Panc1 (cell line): ENCODE data around the gene ARFGAP1. TPM values are rescaled to one million over a fixed set of nuclear protein-coding genes. Genes with fewer than 3 reads are reported as not detected.

Source experiments
- ATAC-seq: fragments of 200-7000 bp; cut with Tn5 transposase; 2 replicates; pipeline ENCODE4 v1.9.1; 2020; ENCODE audit warnings: mild to moderate bottlenecking, moderate library complexity
- BruUV-seq: library from RNA; stranded (reverse); fragments of 400-500 nt; replicated peaks from 2 replicates; lab custom pipeline; 2021; lab: Mats Ljungman, UMichigan
- CTCF ChIA-PET: fragments of 300-600 bp; sonication (Branson Sonifier 250); formaldehyde crosslinking; loops from one replicate; lab custom pipeline; 2022; ENCODE audit warnings: antibody characterized with exemption; lab: Charles Lee
- POLR2A ChIA-PET: fragments of 300-600 bp; sonication (Branson Sonifier 250); formaldehyde crosslinking; loops from one replicate; lab custom pipeline; 2022; ENCODE audit warnings: antibody characterized with exemption; lab: Charles Lee
- DNase-seq: peaks from one replicate; pipeline ENCODE4 v3.0.0-alpha.2; 2010; ENCODE audit warnings: low read depth, low spot score
- H3K27ac ChIP-seq: 2 replicates; pipeline ENCODE4 v1.5.1; 2011; ENCODE audit warnings: mild to moderate bottlenecking, low read length, inconsistent platforms
- H3K27me3 ChIP-seq: fragments of 200-500 bp; sonication (Bioruptor generic); 2 replicates; pipeline ENCODE4 v1.6.0; 2014; ENCODE audit warnings: low read length, inconsistent platforms; ENCODE audit not compliant: control insufficient read depth, insufficient read depth
- H3K36me3 ChIP-seq: fragments of 200-500 bp; sonication (Bioruptor generic); 2 replicates; pipeline ENCODE4 v1.5.1; 2014; ENCODE audit warnings: inconsistent platforms, mild to moderate bottlenecking, low read length, moderate library complexity; ENCODE audit not compliant: control insufficient read depth, insufficient read depth
- H3K4me1 ChIP-seq: 2 replicates; pipeline ENCODE4 v1.5.1; 2011; ENCODE audit warnings: inconsistent platforms, mild to moderate bottlenecking, low read length, moderate library complexity; ENCODE audit not compliant: control insufficient read depth, insufficient read depth
- H3K4me3 ChIP-seq, 2 experiments: 2 replicates each; pipeline ENCODE4 v1.5.1; 2011 to 2012; ENCODE audit warnings: low read depth in 2 of 2, low read length in 2 of 2, mild to moderate bottlenecking in 2 of 2, inconsistent platforms in 1 of 2, moderate library complexity in 1 of 2
- H3K9me3 ChIP-seq: fragments of 200-500 bp; sonication (Bioruptor generic); 2 replicates; pipeline ENCODE4 v1.5.1; 2014; ENCODE audit warnings: low read depth, mild to moderate bottlenecking, inconsistent platforms, low read length, moderate library complexity; ENCODE audit not compliant: control insufficient read depth, insufficient read depth
- CTCF ChIP-seq: fragments of 450-650 bp; IDR thresholded peaks from 2 replicates; pipeline ENCODE4 v1.5.1; 2017; ENCODE audit warnings: mild to moderate bottlenecking
- POLR2AphosphoS5 ChIP-seq: IDR thresholded peaks from 2 replicates; pipeline ENCODE4 v1.6.1; 2012; ENCODE audit warnings: mild to moderate bottlenecking, low read depth, low read length, moderate library complexity
- REST ChIP-seq, 2 experiments: IDR thresholded peaks; 2 replicates each; pipeline ENCODE4 v1.6.1; 2011 to 2012; ENCODE audit warnings: low read depth in 2 of 2, control low read depth in 1 of 2, low read length in 1 of 2, mild to moderate bottlenecking in 1 of 2, moderate library complexity in 1 of 2; ENCODE audit not compliant: insufficient read depth in 1 of 2
- SIN3A ChIP-seq: IDR thresholded peaks from 2 replicates; pipeline ENCODE4 v1.6.1; 2012; ENCODE audit warnings: low read depth, mild to moderate bottlenecking, low read length, moderate library complexity, borderline replicate concordance; ENCODE audit not compliant: insufficient read depth
- TCF7L2 ChIP-seq: IDR thresholded peaks from 2 replicates; pipeline ENCODE4 v1.6.1; 2011; ENCODE audit warnings: mild to moderate bottlenecking, low read depth, low read length, inconsistent platforms
- in situ Hi-C: cut with HindIII; loops from 2 replicates; pipeline ENCODE4 v1.10.0; 2016; ENCODE audit warnings: low sequenced_read_pairs, low pct_unique_long_range_greater_than_20kb
- intact Hi-C: fragments of 100-400 bp; cut with micrococcal nuclease; formaldehyde crosslinking; loops from one replicate; pipeline ENCODE4 v1.10.0; 2022; ENCODE audit not compliant: unreplicated experiment
- total RNA-seq: library from RNA; stranded (reverse); gene quantifications from one replicate; pipeline ENCODE4 v1.2.1, GENCODE V29; 2021; ENCODE audit not compliant: unreplicated experiment

ARFGAP1 gene
- total RNA-seq, 1 experiment from 2014 or later = 110 TPM

- intact Hi-C loops = no loop called here
- in situ Hi-C loops = no loop called here
- no peaks in the 10 kb centered on the region for H3K9me3 ChIP-seq
- ATAC-seq (no peak), DNase-seq (no peak)
- TF ChIP-seq TCF7L2 = no peak
- TF ChIP-seq SIN3A = no peak
- TF ChIP-seq CTCF = no peak
- no peak for TF ChIP-seq POLR2AphosphoS5
- TF ChIP-seq REST (IDR thresholded peaks at IDR 0.05; ENCODE audit: insufficient read depth in 1 of 2, low read depth in 2 of 2, low read length in 1 of 2) = no peak
- peaks cover 15% of the 10 kb centered on the region for H3K4me1 ChIP-seq
- CTCF ChIA-PET = no interaction called here
- POLR2A ChIA-PET = interaction anchor here (0.6 kb wide), 1 partner anchor 54 kb away, joined by 5 read pairs; no protein-coding TSS in a partner anchor
- peak overlapping the region; percentile 95 to 99 for H3K4me3 ChIP-seq
- H3K36me3 ChIP-seq = no peaks in the 10 kb centered on the region; the same call in 1 of the 2 replicates
- TSS peak; percentile 90 for BruUV-seq
- H3K27ac ChIP-seq = peak overlapping the region; percentile 82
- no peaks in the 10 kb centered on the region for H3K27me3 ChIP-seq
Observed at GRCh38 chr20:63273635-63274380, 1.2 kb downstream of the ARFGAP1 start.

DNA sequence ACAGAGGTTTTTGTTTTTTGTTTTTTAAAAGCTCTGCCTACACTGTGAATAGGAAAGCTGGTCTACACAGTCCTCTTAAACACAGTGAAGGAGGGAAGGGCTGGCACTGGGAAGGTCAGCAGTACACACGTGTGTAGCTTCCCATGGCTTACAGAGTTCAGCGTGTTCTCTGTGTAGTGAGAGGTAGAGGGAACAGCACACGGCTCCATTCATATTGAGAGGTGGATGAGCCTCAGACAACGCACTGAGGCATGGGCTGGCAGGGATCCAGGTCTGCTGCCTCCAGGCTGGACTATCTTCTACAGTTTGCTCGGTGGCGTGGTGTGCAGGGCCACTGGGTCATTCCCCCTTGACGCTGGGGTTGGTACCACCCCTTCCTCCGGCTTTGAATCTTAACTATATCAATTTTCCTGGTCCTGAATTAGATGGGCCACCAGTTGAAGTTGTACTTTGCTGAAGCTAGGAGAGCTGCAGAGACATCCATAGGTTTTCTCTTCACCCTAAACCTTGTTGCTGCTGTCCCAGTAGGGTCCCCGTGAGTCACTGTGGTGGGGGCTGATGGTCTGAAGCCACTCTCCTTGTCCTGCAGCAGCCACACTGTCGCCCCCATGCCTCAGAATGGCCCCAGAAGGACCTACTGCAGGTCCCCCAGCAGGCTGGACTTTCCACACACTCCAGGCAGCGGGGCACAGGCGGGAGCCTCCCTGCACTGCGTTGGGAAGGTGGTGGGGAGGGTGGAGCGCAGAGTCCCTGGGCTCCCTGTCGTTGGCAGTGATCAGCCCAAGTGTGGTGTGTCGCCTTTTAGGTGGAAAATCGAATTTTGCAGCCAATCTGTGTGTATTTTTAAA, 2.0 kb downstream of the ARFGAP1 start:
- intact Hi-C loops = no loop called here
- no peak for ATAC-seq
- in situ Hi-C loops = loop anchor here (5.0 to 25.0 kb wide), 2 partner anchors 52 to 113 kb away; no protein-coding TSS in a partner anchor
- BruUV-seq = no TSS peak
- Histone ChIP-seq H3K9me3 (no peaks in the 10 kb centered on the region), H3K27me3 (no peaks in the 10 kb centered on the region), H3K27ac (no peak overlapping the region), H3K4me3 (0 out of 4 replicates have a peak overlapping the region, but pooled peaks of 1 of the 2 experiments have one; percentile 2), H3K36me3 (no peaks in the 10 kb centered on the region; the same call in none of the 2 replicates), H3K4me1 (peaks cover 15% of the 10 kb centered on the region)
- DNase-seq = no peak
- POLR2A ChIA-PET = no interaction called here
- no peak for TF ChIP-seq SIN3A
- no peak for TF ChIP-seq CTCF
- no peak for TF ChIP-seq TCF7L2
- TF ChIP-seq REST (IDR thresholded peaks at IDR 0.05; ENCODE audit: insufficient read depth in 1 of 2, low read depth in 2 of 2, low read length in 1 of 2) = no peak
- no peak for TF ChIP-seq POLR2AphosphoS5
- CTCF ChIA-PET = no interaction called here
